Vagina (tissue), 2 donors: ENCODE measurements around the gene BDH1. TPM values are rescaled to one million over a fixed set of nuclear protein-coding genes. Genes with fewer than 3 reads are reported as not detected.

Source experiments
- DNase-seq, 2 donors: peaks; one replicate each; pipeline ENCODE4 v3.0.0-alpha.2; 2017; ENCODE audit errors: extremely low spot score in 2 of 2
- H3K27ac ChIP-seq: fragments of 200-600 bp; sonication (generic); one replicate; pipeline ENCODE4 v1.5.1; 2019
- H3K27me3 ChIP-seq: fragments of 200-600 bp; sonication (generic); one replicate; pipeline ENCODE4 v1.5.1; 2019
- H3K36me3 ChIP-seq, 2 donors: fragments of 200-600 bp; sonication (generic); one replicate each; pipeline ENCODE4 v1.5.1; 2017 to 2019
- H3K4me1 ChIP-seq: fragments of 200-600 bp; sonication (generic); one replicate; pipeline ENCODE4 v1.5.1; 2019
- H3K4me3 ChIP-seq, 2 donors: fragments of 200-600 bp; sonication (generic); 1 replicate in 1 of 2; 2 replicates in 1 of 2; pipeline ENCODE4 v1.5.1; 2016 to 2019
- H3K9me3 ChIP-seq: fragments of 200-600 bp; sonication (generic); one replicate; pipeline ENCODE4 v1.5.1; 2019
- CTCF ChIP-seq, 3 experiments: fragments of 450-650 bp in 2 of 3; fragments of 200-600 bp in 1 of 3; sonication (generic) in 1 of 3; IDR thresholded peaks; one replicate each; pipeline ENCODE4 v1.5.1; 2017 to 2019; ENCODE audit warnings: antibody characterized with exemption in 3 of 3, mild to moderate bottlenecking in 2 of 3, moderate library complexity in 2 of 3
- POLR2A ChIP-seq, 2 donors: fragments of 450-650 bp; IDR thresholded peaks; one replicate each; pipeline ENCODE4 v1.6.1; 2017; ENCODE audit warnings: antibody characterized with exemption in 2 of 2, mild to moderate bottlenecking in 2 of 2, moderate library complexity in 2 of 2
- POLR2AphosphoS5 ChIP-seq, 2 donors: sonication (generic); formaldehyde crosslinking; IDR thresholded peaks; one replicate each; pipeline ENCODE4 v1.9.0; 2017; ENCODE audit warnings: antibody characterized with exemption in 2 of 2, mild to moderate bottlenecking in 2 of 2, low read depth in 1 of 2; ENCODE audit not compliant: insufficient read depth in 1 of 2
- intact Hi-C: fragments of 100-400 bp; cut with DNase I; formaldehyde crosslinking; loops from one replicate; pipeline ENCODE4 v1.15.1; 2023
- small RNA-seq: library from RNA; depleted of rRNA; stranded (forward); fragments of <200 nt; gene quantifications from one replicate; pipeline ENCODE3, GENCODE V24; 2016
- total RNA-seq: library from RNA; depleted of rRNA; stranded (reverse); fragments of >200 nt; gene quantifications from one replicate; pipeline ENCODE4 v1.2.3, GENCODE V29; 2016

The BDH1 gene
- total RNA-seq, 1 donor from 2014 or later = 30.2 TPM

GRCh38 chr3:197460639-197461038 is 95.1 kb downstream of the BDH1 start:
- intact Hi-C loops = no loop called here
- TF ChIP-seq CTCF (IDR thresholded peaks at IDR 0.05) = no peak
- no peak for TF ChIP-seq POLR2AphosphoS5 (IDR thresholded peaks at IDR 0.05; ENCODE audit: insufficient read depth in 1 of 2, low read depth in 1 of 2)
- TF ChIP-seq POLR2A (IDR thresholded peaks at IDR 0.05) = no peak
- Histone ChIP-seq H3K36me3 (no peaks in the 10 kb centered on the region), H3K27ac (no peak overlapping the region), H3K4me3 (no peak overlapping the region), H3K27me3 (no peaks in the 10 kb centered on the region), H3K9me3 (no peaks in the 10 kb centered on the region), H3K4me1 (peaks cover 13% of the 10 kb centered on the region)
- no peak for DNase-seq

GRCh38 chr3:197460002-197460401 is 95.8 kb downstream of the BDH1 start:
- Histone ChIP-seq H3K4me1 (peaks cover 13% of the 10 kb centered on the region), H3K4me3 (no peak overlapping the region), H3K27me3 (no peaks in the 10 kb centered on the region), H3K27ac (no peak overlapping the region), H3K36me3 (no peaks in the 10 kb centered on the region), H3K9me3 (no peaks in the 10 kb centered on the region)
- intact Hi-C loops = no loop called here
- DNase-seq = no peak
- TF ChIP-seq CTCF (IDR thresholded peaks at IDR 0.05) (no peak), POLR2AphosphoS5 (IDR thresholded peaks at IDR 0.05; ENCODE audit: insufficient read depth in 1 of 2, low read depth in 1 of 2) (no peak), POLR2A (IDR thresholded peaks at IDR 0.05) (no peak)

Small RNAs within 50 kb of the gene (small RNA-seq; reads per million reads assigned to genes)
- gene AC132008.1 = not detected

Other genes with a start within 250 kb of the BDH1 start
- 48.6 TPM for gene RUBCN, start 180.9 kb upstream of the BDH1 start, total RNA-seq
- 44.0 TPM for gene FYTTD1, start 193.9 kb upstream of the BDH1 start, total RNA-seq
- gene LRCH3, start 235.3 kb upstream of the BDH1 start, total RNA-seq = 99.0 TPM